8988T (cell line): ENCODE data around the gene ADCY2.
A peak's percentile ranks its signal among the peaks of the same experiment; 100 is the strongest.

Experiments used
- DNase-seq: peaks from one replicate; pipeline ENCODE4 v3.0.0; 2011

ADCY2 gene

GRCh38 chr5:7395947-7396712 lies at the start of gene ADCY2:
Gene ADCY2 (plus strand): TSS chr5:7396138. CDS start chr5:7396297, 159 bp downstream.
- peak; percentile 64 for DNase-seq

- DNase-seq: no peak
Observed at GRCh38 chr5:7347377-7347776, 48.6 kb upstream of the ADCY2 start.

- no peak for DNase-seq
Observed at GRCh38 chr5:7348168-7348854, 47.6 kb upstream of the ADCY2 start.

GRCh38 chr5:7361593-7361992 lies 34.3 kb upstream of the ADCY2 start:
- DNase-seq: no peak

- no peak for DNase-seq
Observed at GRCh38 chr5:7363067-7363677, 32.8 kb upstream of the ADCY2 start.

- no peak for DNase-seq
Observed at GRCh38 chr5:7364226-7364875, 31.6 kb upstream of the ADCY2 start.

- DNase-seq: no peak
Observed at GRCh38 chr5:7367780-7368179, 28.2 kb upstream of the ADCY2 start.

GRCh38 chr5:7372399-7372798 lies 23.5 kb upstream of the ADCY2 start:
- no peak for DNase-seq

- DNase-seq: no peak
Observed at GRCh38 chr5:7374186-7374585, 21.8 kb upstream of the ADCY2 start.

GRCh38 chr5:7375457-7375856 lies 20.5 kb upstream of the ADCY2 start:
- DNase-seq: no peak

GRCh38 chr5:7376871-7377270 lies 19.1 kb upstream of the ADCY2 start:
- no peak for DNase-seq

GRCh38 chr5:7377761-7378160 lies 18.2 kb upstream of the ADCY2 start:
- DNase-seq: no peak

GRCh38 chr5:7382588-7382987 lies 13.3 kb upstream of the ADCY2 start:
- no peak for DNase-seq

GRCh38 chr5:7385681-7386080 lies 10.3 kb upstream of the ADCY2 start:
- no peak for DNase-seq

- no peak for DNase-seq
Observed at GRCh38 chr5:7388553-7388952, 7.4 kb upstream of the ADCY2 start.

- DNase-seq: no peak
Observed at GRCh38 chr5:7391215-7391614, 4.7 kb upstream of the ADCY2 start.

GRCh38 chr5:7391814-7392692 lies 3.9 kb upstream of the ADCY2 start:
- peak; percentile 36 for DNase-seq

GRCh38 chr5:7392693-7393024 lies 3.3 kb upstream of the ADCY2 start:
- DNase-seq: no peak

GRCh38 chr5:7393921-7394799 lies 1.8 kb upstream of the ADCY2 start:
- DNase-seq: no peak

GRCh38 chr5:7394889-7395431 lies 978 bp upstream of the ADCY2 start:
- DNase-seq: no peak

- peak; percentile 31 for DNase-seq
Observed at GRCh38 chr5:7395432-7395946, 449 bp upstream of the ADCY2 start.
